ENCODE results near the gene USP24.
A peak's percentile ranks its signal among the peaks of the same experiment; 100 is the strongest.

Gene USP24

DNA sequence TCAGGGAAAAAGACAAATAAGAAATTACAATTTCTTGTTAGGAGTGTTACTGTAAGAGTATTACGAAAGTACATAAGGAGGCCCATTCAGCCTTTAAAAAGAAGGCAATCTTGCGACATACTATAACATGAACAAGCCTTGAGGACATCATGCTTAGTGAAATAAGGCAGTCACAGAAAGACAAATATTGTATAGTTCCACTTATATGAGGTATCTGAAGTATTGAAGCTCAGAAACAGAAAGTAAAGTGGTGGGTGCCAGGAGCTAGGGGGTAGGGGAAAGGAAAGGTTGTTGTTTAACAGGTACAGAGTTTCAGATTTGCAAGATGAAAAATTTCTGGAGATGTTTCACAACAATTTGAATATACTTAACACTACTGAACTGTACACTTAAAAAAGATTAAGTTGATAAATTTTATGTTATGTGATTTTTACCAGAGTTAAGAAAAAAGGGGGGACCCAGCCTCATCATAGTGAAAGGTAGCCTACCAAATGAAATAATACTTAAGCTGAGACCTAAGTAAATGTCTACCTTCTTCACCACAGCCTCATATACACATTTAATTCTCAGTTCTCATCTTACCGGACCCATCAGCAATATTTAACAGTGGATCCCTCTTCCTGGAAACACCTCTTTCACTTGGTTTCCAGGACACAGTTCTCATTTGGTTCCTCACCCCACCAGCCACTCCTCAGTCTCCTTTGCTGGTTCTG, 19.5 kb downstream of the USP24 start:
- DNase-seq, result no peak

DNA sequence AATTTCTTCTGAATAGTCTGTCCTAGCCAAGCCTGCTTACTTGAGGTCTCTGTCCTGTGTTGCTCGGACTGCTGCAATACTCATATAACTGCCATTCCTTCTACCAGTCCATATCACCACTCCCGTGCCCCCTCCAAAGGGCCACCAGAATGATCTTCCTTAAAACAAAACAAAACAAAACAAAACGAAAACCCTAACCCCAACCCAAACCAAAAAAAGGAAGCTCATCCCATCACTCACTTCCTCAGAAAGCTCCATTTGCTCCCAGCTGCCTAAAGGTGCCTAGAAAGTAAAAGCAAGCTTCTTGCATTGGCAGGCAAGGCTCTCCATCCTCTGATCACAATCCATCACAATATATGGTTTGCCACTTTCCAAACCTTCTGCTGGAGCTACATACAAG, 20.3 kb downstream of the USP24 start:
- DNase-seq, result no peak

DNA sequence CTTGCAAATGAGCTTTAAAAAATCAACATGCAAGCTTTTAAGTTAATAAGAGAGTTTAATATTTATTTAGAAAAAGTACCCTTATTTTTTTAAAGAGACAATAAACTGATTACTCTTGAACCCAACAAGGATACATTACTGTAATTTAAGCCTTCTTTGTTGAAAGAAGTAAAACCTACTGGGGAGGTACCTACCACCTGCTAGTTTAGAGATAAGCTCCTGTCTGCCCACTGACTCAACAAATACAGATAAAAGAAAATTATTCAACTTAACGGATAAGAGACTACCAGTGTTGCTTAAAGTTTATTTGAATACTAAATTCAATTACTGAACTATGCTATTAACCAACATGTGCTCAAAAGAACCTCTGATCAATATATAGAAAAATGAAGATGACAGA, 23.1 kb downstream of the USP24 start:
- DNase-seq, result peak; percentile 77

DNA sequence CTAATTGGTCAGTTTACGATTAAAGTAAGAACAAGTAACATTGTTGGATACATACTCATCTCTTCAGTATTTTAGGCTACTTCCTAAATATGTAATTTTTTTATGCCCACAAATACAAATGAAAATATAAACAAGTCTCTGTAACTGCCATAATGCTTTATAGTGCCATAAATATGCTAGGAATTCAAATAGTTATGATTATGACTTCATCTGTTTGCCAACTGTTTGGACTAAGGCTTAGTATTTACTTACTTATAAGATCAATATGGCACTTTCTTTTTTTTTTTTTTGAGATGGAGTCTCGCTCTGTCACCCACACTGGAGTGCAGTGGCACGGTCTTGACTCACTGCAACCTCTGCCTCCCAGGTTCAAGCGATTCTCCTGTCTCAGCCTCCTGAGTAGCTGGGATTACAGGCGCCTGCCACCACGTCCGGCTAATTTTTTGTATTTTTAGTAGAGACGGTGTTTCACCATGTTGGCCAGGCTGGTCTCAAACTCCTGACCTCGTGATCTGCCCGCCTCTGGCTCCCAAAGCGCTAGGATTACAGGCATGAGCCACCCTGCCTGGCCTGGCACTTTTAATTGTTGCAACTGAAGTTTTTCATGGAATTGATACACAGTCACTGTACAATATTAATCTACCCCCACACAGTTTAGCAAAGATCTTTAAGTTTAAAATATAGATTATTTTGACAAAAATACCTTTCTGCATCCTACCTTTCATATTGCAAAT, 23.8 kb downstream of the USP24 start:
- DNase-seq, result peak; percentile 47

DNA sequence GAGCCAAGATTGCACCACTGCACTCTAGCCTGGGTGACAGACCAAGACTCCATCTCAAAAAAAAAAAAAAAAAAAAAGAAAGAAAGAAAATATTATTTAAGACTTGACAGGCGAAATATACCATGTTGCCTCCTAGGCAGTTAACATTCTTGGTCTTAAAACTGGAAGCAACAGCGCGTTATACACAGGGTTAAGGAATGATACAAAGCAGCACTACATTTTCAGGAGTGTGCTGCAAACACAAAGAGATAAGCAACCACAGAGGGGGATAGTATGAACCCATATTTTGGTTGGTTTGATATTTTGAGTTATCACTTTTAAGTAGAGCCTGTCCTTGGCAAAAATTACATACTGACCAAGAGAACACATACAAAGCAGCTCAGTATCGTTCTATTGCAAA, 25.1 kb downstream of the USP24 start:
- no peak for DNase-seq

DNA sequence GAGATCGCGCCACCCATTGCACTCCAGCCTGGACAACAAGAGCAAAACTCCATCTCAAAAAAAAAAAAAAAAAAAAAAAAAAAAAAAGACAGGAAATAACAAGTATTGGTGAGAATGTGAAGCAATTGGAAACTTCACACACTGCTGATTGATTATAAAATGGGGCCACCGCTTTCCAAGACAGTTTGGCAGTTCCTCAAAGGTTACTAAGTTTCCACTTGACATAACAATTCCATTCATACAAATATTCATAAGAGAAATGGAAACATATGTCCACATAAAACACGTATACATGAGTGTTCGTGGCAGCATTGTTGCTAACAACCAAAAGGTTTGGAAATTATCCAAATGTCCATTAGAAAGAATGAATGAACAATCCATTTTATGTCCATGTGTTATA, 26.3 kb downstream of the USP24 start:
- DNase-seq, result no peak

DNA sequence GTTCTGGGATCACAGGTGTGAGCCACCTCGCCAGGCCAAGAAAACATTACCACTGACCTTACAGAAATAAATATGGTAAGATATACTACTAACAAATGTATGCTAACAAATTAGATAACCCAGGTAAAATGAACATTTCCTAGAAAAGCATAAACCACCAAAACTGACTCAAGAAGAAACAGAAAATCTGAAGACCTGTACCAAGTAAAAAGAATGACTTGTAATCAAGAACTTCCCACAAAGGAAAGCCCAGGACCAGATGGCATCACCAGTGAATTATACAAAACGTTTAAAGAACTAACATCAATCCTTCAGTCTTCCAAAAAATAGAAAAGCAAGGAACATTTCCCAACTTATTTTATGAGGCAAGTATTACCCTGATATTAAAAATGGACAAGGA, 29.3 kb downstream of the USP24 start:
- DNase-seq, result no peak

DNA sequence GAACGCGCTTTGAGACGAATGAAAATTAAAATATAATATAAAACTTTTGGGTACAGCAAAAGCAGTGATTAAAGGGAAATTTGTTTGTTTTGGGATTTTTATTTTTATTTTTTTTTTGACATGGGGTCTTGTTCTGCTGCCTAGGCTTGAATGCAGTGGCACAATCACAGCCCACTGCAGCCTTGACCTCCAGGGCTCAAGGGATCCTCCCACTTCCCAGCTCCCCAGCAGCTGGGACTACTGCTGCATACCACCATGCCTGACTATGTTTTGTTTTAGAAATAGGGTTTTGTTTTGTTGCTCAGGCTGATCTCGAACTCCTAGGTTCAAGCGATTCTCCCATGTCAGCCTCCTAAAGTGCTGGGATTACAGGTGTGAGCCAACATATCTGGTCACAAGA, 30.3 kb downstream of the USP24 start:
- DNase-seq, result no peak

DNA sequence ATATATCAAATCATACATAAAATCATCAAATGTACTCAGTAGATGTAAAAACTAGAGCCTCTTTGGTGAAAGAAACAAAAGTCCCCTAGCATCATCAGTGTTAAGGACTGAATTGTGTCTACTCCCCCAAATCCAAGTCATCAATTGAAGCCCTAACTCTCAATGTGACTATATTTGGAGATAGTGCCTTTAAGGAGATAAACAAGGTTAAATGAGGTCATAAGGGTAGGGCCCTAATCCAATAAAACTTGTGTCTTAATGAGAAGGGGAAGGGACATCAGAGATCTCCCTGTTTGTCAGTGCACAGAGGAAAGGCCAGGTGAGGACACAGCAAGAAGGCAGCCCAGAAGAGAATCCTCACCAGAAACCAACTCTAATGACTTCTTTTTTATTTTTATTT, 33.5 kb downstream of the USP24 start:
- peak; percentile 88 for DNase-seq

DNA sequence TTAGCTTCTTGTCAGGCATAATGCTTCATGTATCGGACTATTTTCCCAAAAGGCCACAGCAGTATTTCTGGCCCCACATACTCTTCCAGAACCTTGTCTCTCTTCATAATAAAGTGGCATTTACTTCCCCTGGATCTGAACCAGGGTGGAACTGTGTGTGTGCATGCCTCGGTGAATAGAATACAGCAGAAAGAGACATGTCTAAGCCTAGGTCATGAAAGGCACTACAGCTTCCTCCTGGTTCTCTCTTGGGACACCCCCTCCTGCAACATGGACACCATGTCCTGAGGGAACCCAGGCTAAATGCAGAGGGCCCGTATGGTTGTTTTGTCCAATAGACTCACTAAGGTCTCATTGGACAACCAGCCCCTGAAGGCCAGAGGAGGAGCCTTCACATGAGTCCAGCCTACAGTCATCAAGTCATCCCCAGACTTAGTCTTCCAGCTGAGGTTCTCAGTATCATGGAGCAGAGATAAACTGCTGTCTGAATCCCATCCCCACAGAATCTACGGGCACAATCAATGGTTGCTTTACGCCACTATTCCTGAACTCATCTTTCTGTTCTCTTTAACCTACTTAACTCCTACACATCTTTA, 35.0 kb downstream of the USP24 start:
- DNase-seq, result no peak

DNA sequence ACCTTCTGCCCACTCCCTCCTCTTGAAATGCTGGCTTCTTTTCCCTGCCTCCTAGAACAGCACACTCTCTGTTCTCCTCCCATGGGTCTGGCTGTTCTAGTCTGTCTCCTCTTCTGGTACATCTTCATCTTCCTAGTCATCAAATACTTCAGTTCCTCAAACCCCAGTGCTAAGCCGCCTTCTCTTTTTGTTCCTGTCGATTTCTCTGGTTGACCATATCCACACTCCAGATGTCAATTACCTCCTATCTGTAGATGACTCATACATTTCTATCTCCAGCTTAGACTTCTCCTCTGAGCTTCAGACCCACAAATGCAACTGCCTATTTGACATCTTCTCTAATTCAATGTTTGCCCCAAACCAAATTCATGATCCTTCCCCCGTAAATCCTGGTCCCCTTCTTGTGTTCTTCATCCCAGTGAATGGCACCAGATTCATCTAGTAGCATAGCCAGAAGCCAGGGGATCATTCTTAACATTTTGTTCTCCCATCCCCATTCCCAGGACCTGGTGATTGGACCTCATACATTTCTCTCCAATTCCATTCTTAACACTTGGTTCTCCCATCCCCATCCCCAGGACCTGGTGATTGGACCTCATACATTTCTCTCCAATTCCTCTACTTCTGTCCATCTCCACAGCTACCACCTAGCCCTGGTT, 35.9 kb downstream of the USP24 start:
- no peak for DNase-seq

DNA sequence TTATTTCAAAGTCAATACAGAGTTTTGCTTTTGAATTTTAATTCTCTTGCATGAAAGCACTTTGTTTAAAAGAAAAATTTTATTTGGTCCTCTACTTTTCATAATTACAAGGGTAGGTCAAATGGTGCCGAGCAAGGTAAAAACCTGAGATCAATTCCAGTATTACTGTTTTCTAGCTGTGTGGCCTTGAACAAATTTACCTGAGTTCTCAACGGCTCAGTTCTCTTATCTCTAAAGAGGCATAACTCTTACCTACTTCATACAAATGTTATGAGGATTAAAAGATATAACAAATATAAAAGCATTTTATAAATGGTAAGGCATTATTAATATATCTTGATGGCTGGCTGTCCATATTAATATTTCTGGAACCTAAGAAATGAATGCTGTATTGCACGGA, 42.5 kb downstream of the USP24 start:
- no peak for DNase-seq

DNA sequence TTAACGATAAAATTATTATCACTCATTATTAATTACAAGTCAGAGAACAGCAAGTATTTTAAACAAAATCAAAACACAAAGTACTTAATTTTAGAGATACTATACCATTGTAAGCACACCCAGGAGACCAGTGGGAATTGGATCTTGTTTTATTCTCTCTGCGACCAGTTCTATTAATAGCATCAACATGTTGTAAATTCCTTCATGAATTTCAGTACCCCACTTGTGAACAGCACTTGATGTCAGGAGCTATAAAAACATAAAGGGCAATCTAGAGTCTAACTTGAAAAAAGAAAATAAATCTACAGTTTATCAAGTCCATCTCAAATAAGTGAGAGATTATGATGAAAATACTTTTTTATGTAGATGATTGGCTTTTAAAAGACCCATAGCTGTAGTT, 42.9 kb downstream of the USP24 start:
- DNase-seq, result no peak

DNA sequence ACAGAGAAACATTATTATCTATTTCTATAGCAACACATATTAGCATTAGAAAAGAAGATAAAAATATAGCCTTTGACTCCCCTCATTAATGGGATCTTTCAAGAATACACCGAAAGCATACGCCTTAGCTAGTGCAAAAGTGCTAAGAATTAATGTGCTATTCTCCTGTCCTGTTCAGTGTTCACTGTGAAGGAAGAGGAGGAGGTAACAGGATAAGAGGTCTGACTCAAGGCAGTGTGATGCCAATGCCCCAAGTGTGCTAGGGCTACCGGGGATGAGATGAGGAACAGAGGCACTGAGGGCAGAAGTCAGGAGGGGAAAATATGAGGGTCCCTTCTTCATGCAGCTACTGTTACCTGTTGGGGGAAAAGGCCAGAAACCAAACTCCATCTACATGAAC, 43.5 kb downstream of the USP24 start:
- DNase-seq, result no peak

DNA sequence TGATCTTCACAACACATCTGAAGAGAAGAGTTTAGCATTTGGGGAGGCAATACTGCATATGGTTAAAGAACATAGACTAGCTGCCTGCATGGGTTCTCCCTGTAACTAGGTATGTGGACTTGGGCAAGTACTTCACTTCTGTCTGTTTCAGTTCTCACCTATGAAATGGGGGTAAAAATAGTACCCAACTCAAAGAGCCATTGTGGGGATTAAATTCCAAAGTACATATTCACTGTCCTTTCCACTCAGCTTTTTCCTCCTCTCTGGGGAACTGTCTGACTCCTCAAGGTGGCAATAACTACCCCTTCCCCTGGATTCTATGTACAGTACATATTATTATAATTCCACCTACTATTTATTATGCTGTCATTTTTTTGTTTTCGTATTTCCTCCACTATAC, 44.7 kb downstream of the USP24 start:
- DNase-seq, result no peak

DNA sequence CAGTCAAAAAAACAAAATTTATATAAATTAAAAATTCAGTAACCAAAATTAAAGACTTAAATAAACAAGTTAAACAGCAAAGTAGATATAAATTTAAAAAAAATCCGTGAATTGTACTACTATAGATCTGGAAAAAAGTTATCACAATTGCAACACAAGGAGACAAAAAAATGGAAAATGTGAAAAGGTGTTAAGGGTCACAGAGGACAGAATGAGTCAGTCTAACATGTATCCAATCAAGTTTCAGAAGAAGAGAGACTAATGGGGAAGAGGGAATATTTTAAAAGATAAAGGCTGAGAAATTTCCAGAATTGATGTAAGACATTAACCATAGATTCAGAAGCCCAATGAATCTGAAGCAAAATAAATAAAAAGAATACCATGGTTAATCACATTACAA, 46.0 kb downstream of the USP24 start:
- no peak for DNase-seq

DNA sequence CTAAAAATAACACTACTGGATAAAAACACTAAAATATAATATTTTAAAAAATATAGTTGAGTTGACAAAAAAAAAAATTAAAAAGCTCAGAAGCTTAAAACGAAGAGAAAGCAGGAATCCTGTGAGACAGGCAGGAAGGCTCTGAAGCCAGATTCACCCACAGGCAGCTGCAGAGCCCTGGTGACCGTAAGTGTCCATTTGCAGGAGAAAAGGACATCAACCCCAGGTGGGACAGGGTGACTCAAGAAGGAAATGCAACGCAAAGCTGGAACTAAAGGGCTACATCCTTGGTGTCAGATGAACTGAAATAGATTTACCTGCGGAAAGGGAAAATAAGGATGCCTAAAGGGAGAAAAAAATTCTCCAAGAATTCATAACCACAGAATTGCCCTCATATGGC, 46.8 kb downstream of the USP24 start:
- no peak for DNase-seq

DNA sequence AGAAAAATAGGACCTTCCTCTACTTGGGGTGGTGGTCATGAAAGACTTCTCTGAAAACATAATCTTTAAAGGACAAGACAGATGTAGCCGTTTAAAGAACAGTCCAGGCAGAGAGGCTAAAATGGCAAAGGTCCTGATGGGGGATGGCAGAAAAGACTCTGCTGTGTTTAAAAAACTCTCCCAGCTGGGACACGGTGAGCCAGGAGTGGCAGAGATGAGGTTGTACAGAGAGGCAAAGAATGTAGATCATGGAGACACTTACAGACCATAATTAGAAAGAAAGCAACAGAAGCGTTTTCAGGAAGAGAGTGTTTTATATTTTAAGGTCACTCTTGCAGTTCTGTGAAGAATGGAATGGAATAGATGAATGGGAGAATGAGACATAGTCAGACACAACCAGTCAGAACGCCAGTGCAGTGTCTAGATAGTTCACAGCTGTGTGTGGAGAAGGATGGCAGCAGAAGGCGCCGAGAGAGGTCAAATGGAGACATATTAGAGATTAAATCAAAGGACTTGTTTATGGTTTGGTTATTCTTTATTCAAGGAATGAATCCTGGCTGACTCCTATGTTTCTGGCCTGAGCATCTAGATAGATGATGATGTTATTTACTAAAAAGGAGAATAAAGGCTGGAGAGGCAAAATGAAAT, 47.8 kb downstream of the USP24 start:
- DNase-seq, result no peak

DNA sequence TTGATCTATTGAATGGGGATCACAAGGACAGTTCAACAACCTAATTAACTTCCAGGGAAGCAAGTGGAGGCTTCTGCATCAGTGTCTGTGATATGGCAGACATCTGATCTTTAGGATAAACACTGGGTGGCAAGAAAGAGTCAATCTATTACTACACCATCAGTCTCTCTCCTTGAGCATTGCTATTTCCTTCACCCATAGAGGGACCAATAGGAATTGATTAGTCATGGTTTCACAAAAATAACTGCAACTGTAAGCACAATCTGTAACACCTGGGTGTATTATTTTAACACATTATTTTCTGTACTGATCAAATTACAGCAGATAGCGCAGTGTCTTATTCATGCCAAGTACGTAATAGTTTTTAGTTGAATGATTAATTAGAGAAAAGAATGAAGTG, 50.3 kb downstream of the USP24 start:
- DNase-seq, result no peak

DNA sequence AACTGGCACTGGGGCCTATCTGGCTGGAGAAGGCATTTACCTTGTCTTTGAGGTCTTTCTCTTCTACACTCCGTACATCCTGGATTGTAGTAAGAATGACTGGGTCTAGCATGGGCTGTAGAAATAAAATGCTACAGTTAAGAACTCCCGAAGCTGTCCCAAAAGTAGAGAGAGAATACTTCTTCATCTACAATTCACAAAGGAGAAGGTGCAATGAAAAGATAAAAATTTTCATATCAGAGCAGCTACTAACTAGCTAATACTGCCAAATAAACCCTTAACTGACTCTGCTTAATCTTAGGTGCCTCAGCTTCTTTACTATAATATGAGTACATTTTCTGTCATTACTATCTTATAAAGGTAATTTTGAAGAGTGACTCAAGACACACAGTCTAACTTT, 55.6 kb downstream of the USP24 start:
- DNase-seq, result no peak

DNA sequence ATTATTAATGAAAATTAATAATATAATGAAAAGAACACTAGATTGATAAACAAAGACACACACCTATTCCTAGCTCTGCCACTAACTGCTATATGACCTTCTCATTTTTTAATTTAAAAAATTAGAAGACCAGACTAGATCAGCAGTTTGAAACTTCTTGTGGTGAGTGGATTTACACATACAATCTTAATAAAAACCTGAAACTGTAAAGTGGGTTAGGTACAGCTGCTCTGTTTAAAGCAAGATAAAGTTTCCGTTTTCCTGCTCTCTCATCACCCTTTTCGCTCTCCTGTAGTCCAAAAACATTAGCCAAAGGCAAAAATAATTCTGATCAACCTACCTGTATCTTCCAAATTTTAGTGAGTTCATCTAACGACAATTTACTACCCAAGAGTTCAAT, 58.6 kb downstream of the USP24 start:
- DNase-seq, result no peak

DNA sequence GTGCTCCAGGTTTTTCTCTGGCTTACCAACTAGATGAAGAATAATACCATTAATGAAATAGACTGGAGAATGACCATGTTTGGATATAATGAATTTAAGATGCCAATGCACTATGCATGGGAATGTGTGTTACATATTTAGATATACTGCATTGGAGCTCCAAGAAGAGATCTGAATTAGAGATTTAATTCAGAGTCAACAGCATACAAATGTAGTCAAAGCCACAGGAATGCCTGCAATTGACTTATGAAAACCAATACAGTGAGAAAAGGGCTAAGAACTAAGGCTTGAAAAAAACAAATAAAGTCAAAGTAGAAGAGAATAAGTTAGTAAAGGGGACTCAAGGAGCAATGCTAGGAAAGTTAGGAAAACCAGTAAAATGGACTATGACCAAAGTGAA, 59.1 kb downstream of the USP24 start:
- no peak for DNase-seq

DNA sequence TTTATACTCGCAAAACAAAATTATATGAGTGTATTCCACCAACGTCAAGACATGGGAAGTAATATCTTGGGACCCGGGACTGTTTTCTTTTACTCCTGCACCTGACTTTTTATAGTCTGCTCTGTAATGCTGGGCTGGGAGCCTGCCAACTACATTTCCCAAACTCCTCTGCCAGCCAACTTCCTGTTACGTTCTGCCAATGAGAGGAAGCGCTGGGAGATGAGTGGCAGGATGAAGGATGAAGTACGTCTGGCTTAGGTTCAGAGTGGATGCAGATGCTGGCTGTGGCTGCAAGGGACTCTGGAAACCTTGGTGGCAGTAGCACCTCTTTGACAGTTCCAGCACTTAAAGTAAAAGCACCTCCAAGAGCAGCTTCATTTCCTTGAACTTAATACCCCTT, 59.6 kb downstream of the USP24 start:
- DNase-seq, result peak; percentile 66

DNA sequence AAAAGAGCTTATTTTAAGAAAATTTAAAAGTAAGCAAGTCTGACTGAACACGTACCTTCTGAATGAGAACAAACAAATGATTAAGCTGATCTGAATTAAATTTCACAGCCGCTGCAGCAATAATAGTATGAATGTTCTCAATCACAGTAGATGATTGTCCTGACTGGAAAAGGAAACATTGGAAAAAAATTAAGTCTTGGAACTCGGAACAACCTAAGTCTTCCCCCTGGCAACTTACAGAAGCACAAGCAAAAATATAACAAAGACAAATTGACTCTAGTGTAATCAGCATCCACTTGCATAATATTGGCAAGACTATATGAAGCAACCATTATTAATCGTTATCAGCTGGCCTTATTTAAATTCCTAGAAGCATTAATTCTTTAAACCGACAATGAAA, 60.5 kb downstream of the USP24 start:
- DNase-seq, result no peak
